ENCODE data around the gene SLC25A40.
"Not testable (repeated sequence)": the region's sequence is repeated elsewhere in the genome, so short reads cannot be mapped to it uniquely, and the experiment has no call there.

GRCh38 chr7:87822056-87822455 lies 54.1 kb downstream of the SLC25A40 start:
- not testable (repeated sequence) for TF ChIP-seq CTCF (conservative IDR thresholded peaks at IDR 0.05; ENCODE audit: low read depth, low read length); EZH2 (IDR thresholded peaks at IDR 0.05; ENCODE audit: borderline replicate concordance, low read depth, low read length, poor library complexity, severe bottlenecking)

Data from A673 (cell line).